ENCODE measurements around the gene TSPAN9. TPM values are rescaled to one million over a fixed set of nuclear protein-coding genes. Genes with fewer than 3 reads are reported as not detected.

Gene TSPAN9
- total RNA-seq, 3 donors from 2014 or later = 16.8 to 44.9 (median 36.9) TPM

DNA sequence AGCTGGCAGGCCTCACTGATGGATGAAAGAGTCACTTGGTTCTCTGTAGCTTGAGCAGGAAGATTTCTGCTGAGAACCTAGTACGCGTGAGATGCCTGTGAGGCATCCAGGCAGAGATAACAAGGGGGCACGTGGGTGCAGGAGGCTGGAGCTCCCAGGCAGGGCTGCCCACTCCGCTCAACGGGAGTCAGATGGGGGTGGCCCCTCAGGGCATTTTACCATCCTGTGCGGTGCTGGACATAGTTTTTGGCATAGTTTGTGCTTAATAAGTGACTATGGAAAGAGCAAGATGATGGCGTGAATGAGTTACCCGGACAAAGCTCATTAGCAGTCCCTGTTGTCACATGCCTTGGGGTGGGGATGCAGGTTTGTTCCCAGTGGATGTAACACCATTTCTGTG, 182.8 kb downstream of the TSPAN9 start:
- Histone ChIP-seq H3K27me3 (no peaks in the 10 kb centered on the region), H3K36me3 (no peaks in the 10 kb centered on the region), H3K9me3 (no peaks in the 10 kb centered on the region), H3K27ac (no peak overlapping the region), H3K4me1 (no peaks in the 10 kb centered on the region), H3K4me3 (no peak overlapping the region)
- no peak for TF ChIP-seq POLR2AphosphoS5 (IDR thresholded peaks at IDR 0.05)
- no peak for TF ChIP-seq CTCF (IDR thresholded peaks at IDR 0.05)
- TF ChIP-seq POLR2A (IDR thresholded peaks at IDR 0.05) = no peak
- intact Hi-C loops (cut with DNase I; ENCODE audit: low total_unique reads) = loop anchor here (10.0 kb wide), 1 partner anchor 45 kb away; no protein-coding TSS in a partner anchor
- no peak for DNase-seq (ENCODE audit: low spot score in 2 of 2)

DNA sequence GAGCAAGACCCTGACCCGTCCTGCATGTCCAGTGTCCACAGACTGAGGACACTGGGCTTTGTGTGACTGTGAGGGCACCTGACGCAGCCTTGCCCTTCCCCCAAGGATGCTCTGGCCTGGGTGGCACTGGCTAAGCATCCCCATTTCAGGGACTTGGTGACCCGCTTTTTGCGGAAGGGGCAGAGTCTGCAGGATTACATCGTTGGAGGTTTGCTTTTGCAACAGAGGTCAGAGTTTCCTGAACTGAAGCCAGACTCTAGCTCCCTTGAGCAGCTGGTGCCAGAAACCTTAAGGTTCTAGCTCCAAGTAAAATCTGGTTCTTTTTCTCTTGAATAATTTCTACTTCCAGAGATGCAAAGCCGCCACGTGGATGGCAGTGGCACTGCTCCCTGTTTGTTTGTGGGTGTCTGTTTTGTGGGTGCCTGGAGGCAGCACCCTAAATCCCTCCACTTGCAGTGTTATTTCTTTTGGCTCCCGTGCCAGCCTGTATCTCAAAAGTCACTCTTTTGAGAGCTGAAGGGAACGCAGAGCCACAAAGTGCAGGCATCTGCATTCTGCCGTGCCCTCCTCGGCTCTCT, 184.7 kb downstream of the TSPAN9 start:
- Histone ChIP-seq H3K27me3 (no peaks in the 10 kb centered on the region), H3K27ac (no peak overlapping the region), H3K36me3 (no peaks in the 10 kb centered on the region), H3K4me1 (no peaks in the 10 kb centered on the region), H3K9me3 (no peaks in the 10 kb centered on the region), H3K4me3 (no peak overlapping the region)
- TF ChIP-seq CTCF (IDR thresholded peaks at IDR 0.05) (no peak), POLR2A (IDR thresholded peaks at IDR 0.05) (no peak), POLR2AphosphoS5 (IDR thresholded peaks at IDR 0.05) (no peak)
- DNase-seq (ENCODE audit: low spot score in 2 of 2) = no peak
- intact Hi-C loops (cut with DNase I; ENCODE audit: low total_unique reads) = loop anchor here (10.0 kb wide), 1 partner anchor 47 kb away; no protein-coding TSS in a partner anchor

- Histone ChIP-seq H3K27ac (no peak overlapping the region), H3K27me3 (no peaks in the 10 kb centered on the region), H3K9me3 (no peaks in the 10 kb centered on the region), H3K36me3 (no peaks in the 10 kb centered on the region), H3K4me1 (no peaks in the 10 kb centered on the region), H3K4me3 (no peak overlapping the region)
- intact Hi-C loops (cut with DNase I; ENCODE audit: low total_unique reads) = loop anchor here (10.0 kb wide), 1 partner anchor 48 kb away; no protein-coding TSS in a partner anchor
- no peak for DNase-seq (ENCODE audit: low spot score in 2 of 2)
- TF ChIP-seq POLR2AphosphoS5 (IDR thresholded peaks at IDR 0.05) (no peak), POLR2A (IDR thresholded peaks at IDR 0.05) (no peak), CTCF (IDR thresholded peaks at IDR 0.05) (no peak)
Measured at GRCh38 chr12:3262470-3262869, 185.3 kb downstream of the TSPAN9 start.

- Histone ChIP-seq H3K27me3 (no peaks in the 10 kb centered on the region), H3K9me3 (no peaks in the 10 kb centered on the region), H3K36me3 (no peaks in the 10 kb centered on the region), H3K4me3 (no peak overlapping the region), H3K27ac (no peak overlapping the region), H3K4me1 (no peaks in the 10 kb centered on the region)
- intact Hi-C loops (cut with DNase I; ENCODE audit: low total_unique reads) = loop anchor here (10.0 kb wide), 1 partner anchor 48 kb away; no protein-coding TSS in a partner anchor
- no peak for TF ChIP-seq POLR2A (IDR thresholded peaks at IDR 0.05)
- no peak for TF ChIP-seq POLR2AphosphoS5 (IDR thresholded peaks at IDR 0.05)
- TF ChIP-seq CTCF (IDR thresholded peaks at IDR 0.05) = no peak
- no peak for DNase-seq (ENCODE audit: low spot score in 2 of 2)
Measured at GRCh38 chr12:3263282-3263681, 186.1 kb downstream of the TSPAN9 start.
